ENCODE data around the gene TMEM165. TPM values are rescaled to one million over a fixed set of nuclear protein-coding genes. Genes with fewer than 3 reads are reported as not detected.

Gene TMEM165
- total and polyA plus RNA-seq, 2 donors from 2014 or later = 43.2 to 114 TPM

GRCh38 chr4:55393461-55394320 lies 2.1 kb upstream of the TMEM165 start:
- Histone ChIP-seq H3K4me1 (ENCODE audit: control insufficient read depth in 2 of 3, insufficient read depth in 2 of 3, low read depth in 1 of 3, low read length in 3 of 3) (peaks cover 0 to 8% (median 6%) of the 10 kb centered on the region in 3 donors), H3K27me3 (ENCODE audit: control insufficient read depth, insufficient read depth, low read length) (no peaks in the 10 kb centered on the region), H3K27ac (ENCODE audit: low read depth in 2 of 2, low read length in 2 of 2) (no peak overlapping the region), H3K9me3 (ENCODE audit: control insufficient read depth in 2 of 3, insufficient read depth in 1 of 3, low read length in 3 of 3) (no peaks in the 10 kb centered on the region), H3K36me3 (ENCODE audit: control insufficient read depth in 2 of 3, insufficient read depth in 3 of 3, low read length in 3 of 3) (no peaks in the 10 kb centered on the region), H3K4me3 (ENCODE audit: low read length in 3 of 3) (no peak overlapping the region), H3K9ac (ENCODE audit: low read length in 3 of 3) (no peak overlapping the region)
- no peak for TF ChIP-seq CTCF (IDR thresholded peaks at IDR 0.05; ENCODE audit: borderline replicate concordance, extremely low read depth, insufficient read depth)
- DNase-seq (no peak), FAIRE-seq (no peak)
- intact Hi-C loops (cut with DNase I) = no loop called here

GRCh38 chr4:55395218-55395528 lies 584 bp upstream of the TMEM165 start:
- peak overlapping the region in 2 of 3 donors; percentile 31 to 60 for H3K9ac ChIP-seq (ENCODE audit: low read length in 3 of 3)
- H3K4me3 ChIP-seq (ENCODE audit: low read length in 3 of 3) = peak overlapping the region; percentile 75 to 97 (median 88)
- no peak for DNase-seq
- H3K27ac ChIP-seq (ENCODE audit: low read depth in 2 of 2, low read length in 2 of 2) = peak overlapping the region; percentile 95 to 96
- H3K9me3 ChIP-seq (ENCODE audit: control insufficient read depth in 2 of 3, insufficient read depth in 1 of 3, low read length in 3 of 3) = no peaks in the 10 kb centered on the region
- peaks cover 0 to 8% (median 6%) of the 10 kb centered on the region in 3 donors for H3K4me1 ChIP-seq (ENCODE audit: control insufficient read depth in 2 of 3, insufficient read depth in 2 of 3, low read depth in 1 of 3, low read length in 3 of 3)
- TF ChIP-seq CTCF (IDR thresholded peaks at IDR 0.05; ENCODE audit: borderline replicate concordance, extremely low read depth, insufficient read depth) = peak; percentile 2
- H3K27me3 ChIP-seq (ENCODE audit: control insufficient read depth, insufficient read depth, low read length) = no peaks in the 10 kb centered on the region
- FAIRE-seq = no peak
- intact Hi-C loops (cut with DNase I) = no loop called here
- no peaks in the 10 kb centered on the region for H3K36me3 ChIP-seq (ENCODE audit: control insufficient read depth in 2 of 3, insufficient read depth in 3 of 3, low read length in 3 of 3)

- H3K9ac ChIP-seq (ENCODE audit: low read length in 3 of 3) = peak overlapping the region; percentile 68 to 98 (median 77)
- H3K9me3 ChIP-seq (ENCODE audit: control insufficient read depth in 2 of 3, insufficient read depth in 1 of 3, low read length in 3 of 3) = no peaks in the 10 kb centered on the region
- H3K27me3 ChIP-seq (ENCODE audit: control insufficient read depth, insufficient read depth, low read length) = no peaks in the 10 kb centered on the region
- peak overlapping the region; percentile 83 to 97 (median 88) for H3K4me3 ChIP-seq (ENCODE audit: low read length in 3 of 3)
- peaks cover 0 to 2% (median 0%) of the 10 kb centered on the region in 3 donors for H3K36me3 ChIP-seq (ENCODE audit: control insufficient read depth in 2 of 3, insufficient read depth in 3 of 3, low read length in 3 of 3)
- DNase-seq (peak; percentile 69 to 84 (median 82)), FAIRE-seq (no peak)
- intact Hi-C loops (cut with DNase I) = no loop called here
- no peak for TF ChIP-seq CTCF (IDR thresholded peaks at IDR 0.05; ENCODE audit: borderline replicate concordance, extremely low read depth, insufficient read depth)
- H3K27ac ChIP-seq (ENCODE audit: low read depth in 2 of 2, low read length in 2 of 2) = peak overlapping the region; percentile 95 to 96
- peaks cover 0 to 10% (median 10%) of the 10 kb centered on the region in 3 donors for H3K4me1 ChIP-seq (ENCODE audit: control insufficient read depth in 2 of 3, insufficient read depth in 2 of 3, low read depth in 1 of 3, low read length in 3 of 3)
These were observed 760 bp downstream of the TMEM165 start for GRCh38 chr4:55396308-55397125.
